Heart left ventricle (tissue), 13 donors: ENCODE measurements around the gene XAB2.

Experiments
- CTCF ChIP-seq, 12 donors: fragments of 200-600 bp; sonication (generic) in 4 of 12; IDR thresholded peaks; one replicate each; pipeline versions ENCODE4 v1.5.0 to v1.8.0; 2018 to 2022; ENCODE audit warnings: antibody characterized with exemption in 12 of 12, mild to moderate bottlenecking in 5 of 12
- POLR2A ChIP-seq, 2 donors: fragments of 450-650 bp; IDR thresholded peaks; one replicate each; pipeline ENCODE4 v1.6.1; 2017; ENCODE audit warnings: antibody characterized with exemption in 2 of 2, mild to moderate bottlenecking in 2 of 2, moderate library complexity in 2 of 2
- donor health status: ischemic (EF 13 %, LVEDD 7.1; RV severe dilation, severe dysfunction).
- donor health status: DM: no; HTN: yes; CAD: no.
- donor health status: DM: no; HTN: no; CAD: no.
- donor health status: ischemic (EF 25% LVEDD 6.9; RV normal size, moderate dysfunction).
- donor health status: ischemic (EF 25% LVEDD 5.7; RV mildly dilated, moderate dysfunction).
- donor health status: ischemic (EF 35%, LVEDD 5.7; RV mildly dilated, moderate dysfunction).
- donor health status: nonischemic (EF 11% LVEDD 7.7; RV severe dilation, severe dysfunction).
- donor health status: DM: yes; HTN: yes; CAD: no.
- donor health status: PGD.
- donor health status: ischemic (EF 29% LVEDD 5.4; RV normal size, mild dysfunction).
- donor health status: nonischemic (EF 23%, LVEDD 6.1; RV moderate dilation, normal function).

GRCh38 chr19:7661744-7662538 is 32.6 kb upstream of the XAB2 start:
- TF ChIP-seq CTCF (IDR thresholded peaks at IDR 0.05) (no peak), POLR2A (IDR thresholded peaks at IDR 0.05) (no peak)
